Left ventricle myocardium inferior (tissue), 1 donor: ENCODE data around the gene CACNG3. TPM values are rescaled to one million over a fixed set of nuclear protein-coding genes. Genes with fewer than 3 reads are reported as not detected.
"Not testable (repeated sequence)": the region's sequence is repeated elsewhere in the genome, so short reads cannot be mapped to it uniquely, and the experiment has no call there.

Source experiments
- DNase-seq: peaks from one replicate; pipeline ENCODE4 v3.0.0-alpha.2; 2020
- H3K27ac ChIP-seq: fragments of 200-600 bp; replicated peaks from 2 replicates; pipeline ENCODE4 v1.8.0; 2021
- H3K27me3 ChIP-seq: fragments of 200-600 bp; 2 replicates; pipeline ENCODE4 v1.8.0; 2021; ENCODE audit warnings: low read depth
- H3K36me3 ChIP-seq: fragments of 200-600 bp; 2 replicates; pipeline ENCODE4 v1.8.0; 2021
- H3K4me1 ChIP-seq: fragments of 200-600 bp; 2 replicates; pipeline ENCODE4 v1.8.0; 2021
- H3K4me3 ChIP-seq: fragments of 200-600 bp; 2 replicates; pipeline ENCODE4 v1.8.0; 2021; ENCODE audit warnings: mild to moderate bottlenecking, moderate library complexity
- H3K9me3 ChIP-seq: fragments of 200-600 bp; replicated peaks from 2 replicates; pipeline ENCODE4 v1.8.0; 2021
- intact Hi-C: fragments of 100-400 bp; cut with micrococcal nuclease; formaldehyde crosslinking; loops from one replicate; pipeline ENCODE4 v1.11.0; 2022
- total RNA-seq: library from RNA; stranded (reverse); fragmentation: NEBNext Ultra II Directional; extraction: Animal tissue kit (Norgen Biotek cat#: 25700); gene quantifications from one replicate; pipeline ENCODE4 v1.2.1, GENCODE V29; 2021
- TF ChIP-seq, protein P1 (sequence below): fragments of 200-600 bp; IDR thresholded peaks from 2 replicates; pipeline ENCODE4 v1.8.0; 2021; ENCODE audit warnings: antibody characterized with exemption, mild to moderate bottlenecking, borderline replicate concordance
- donor health status: DM: no; HTN: yes; CAD: no; lungs with severe emphysema.

The CACNG3 gene
- total RNA-seq, 1 donor from 2014 or later: not detected

DNA sequence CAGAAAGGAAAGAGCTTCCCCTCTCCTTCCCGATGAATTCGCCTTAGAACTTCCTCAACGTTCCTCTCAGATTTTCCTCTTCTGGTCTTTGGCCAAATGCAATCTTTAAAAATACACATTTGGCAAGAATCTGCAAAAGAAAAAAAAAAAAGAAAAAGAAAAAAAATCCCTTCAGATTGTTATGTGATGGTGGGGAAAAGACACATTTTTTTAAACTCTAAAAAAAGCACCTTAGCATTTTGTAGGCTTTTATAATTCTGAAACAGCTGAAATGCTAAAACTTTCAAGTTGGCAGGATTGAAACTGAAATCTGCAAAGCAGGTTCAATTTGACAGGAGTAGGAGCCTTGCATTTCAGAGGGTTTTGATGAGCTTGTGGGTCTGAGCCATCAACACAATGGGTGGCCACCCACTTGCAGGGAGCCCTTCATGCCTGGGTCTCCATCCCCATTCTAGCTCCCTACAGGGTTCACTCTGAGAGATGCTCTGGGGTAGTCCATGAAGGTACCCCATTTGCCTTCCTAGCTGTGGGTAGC is 33.1 kb downstream of the CACNG3 start:
- no peak for DNase-seq
- H3K36me3 ChIP-seq: no peaks in the 10 kb centered on the region
- H3K4me1 ChIP-seq: no peaks in the 10 kb centered on the region
- H3K4me3 ChIP-seq: no peak overlapping the region
- peaks cover 7% of the 10 kb centered on the region for H3K9me3 ChIP-seq
- peaks cover 57% of the 10 kb centered on the region for H3K27me3 ChIP-seq
- no peak overlapping the region for H3K27ac ChIP-seq
- TF ChIP-seq, protein P1, sequence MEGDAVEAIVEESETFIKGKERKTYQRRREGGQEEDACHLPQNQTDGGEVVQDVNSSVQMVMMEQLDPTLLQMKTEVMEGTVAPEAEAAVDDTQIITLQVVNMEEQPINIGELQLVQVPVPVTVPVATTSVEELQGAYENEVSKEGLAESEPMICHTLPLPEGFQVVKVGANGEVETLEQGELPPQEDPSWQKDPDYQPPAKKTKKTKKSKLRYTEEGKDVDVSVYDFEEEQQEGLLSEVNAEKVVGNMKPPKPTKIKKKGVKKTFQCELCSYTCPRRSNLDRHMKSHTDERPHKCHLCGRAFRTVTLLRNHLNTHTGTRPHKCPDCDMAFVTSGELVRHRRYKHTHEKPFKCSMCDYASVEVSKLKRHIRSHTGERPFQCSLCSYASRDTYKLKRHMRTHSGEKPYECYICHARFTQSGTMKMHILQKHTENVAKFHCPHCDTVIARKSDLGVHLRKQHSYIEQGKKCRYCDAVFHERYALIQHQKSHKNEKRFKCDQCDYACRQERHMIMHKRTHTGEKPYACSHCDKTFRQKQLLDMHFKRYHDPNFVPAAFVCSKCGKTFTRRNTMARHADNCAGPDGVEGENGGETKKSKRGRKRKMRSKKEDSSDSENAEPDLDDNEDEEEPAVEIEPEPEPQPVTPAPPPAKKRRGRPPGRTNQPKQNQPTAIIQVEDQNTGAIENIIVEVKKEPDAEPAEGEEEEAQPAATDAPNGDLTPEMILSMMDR: no peak
- intact Hi-C loops: no loop called here

DNA sequence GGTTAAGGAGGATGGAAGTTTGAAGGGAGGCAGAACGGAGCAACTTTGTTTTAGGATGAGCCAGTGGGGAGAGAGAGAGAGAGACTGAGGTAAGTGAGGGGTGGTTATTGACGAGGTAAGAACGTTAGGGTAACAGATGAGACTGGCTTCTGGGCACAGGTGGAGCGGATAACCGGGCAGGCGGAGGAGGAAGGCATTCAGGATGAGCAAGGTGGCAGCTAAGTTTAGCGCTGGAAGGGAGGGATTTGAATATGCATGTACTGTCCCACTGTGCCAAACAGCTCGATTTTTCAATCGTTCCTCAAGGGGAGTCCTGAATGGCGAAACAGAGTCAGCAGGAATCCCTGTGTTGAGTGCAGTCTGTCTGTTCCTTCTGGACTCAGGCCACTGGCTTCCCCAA is 35.8 kb downstream of the CACNG3 start:
- H3K27ac ChIP-seq: no peak overlapping the region
- DNase-seq: no peak
- TF ChIP-seq, protein P1: no peak
- H3K4me1 ChIP-seq: no peaks in the 10 kb centered on the region
- H3K27me3 ChIP-seq: peaks cover 70% of the 10 kb centered on the region
- intact Hi-C loops: no loop called here
- no peaks in the 10 kb centered on the region for H3K36me3 ChIP-seq
- peaks cover 7% of the 10 kb centered on the region for H3K9me3 ChIP-seq
- H3K4me3 ChIP-seq: no peak overlapping the region

DNA sequence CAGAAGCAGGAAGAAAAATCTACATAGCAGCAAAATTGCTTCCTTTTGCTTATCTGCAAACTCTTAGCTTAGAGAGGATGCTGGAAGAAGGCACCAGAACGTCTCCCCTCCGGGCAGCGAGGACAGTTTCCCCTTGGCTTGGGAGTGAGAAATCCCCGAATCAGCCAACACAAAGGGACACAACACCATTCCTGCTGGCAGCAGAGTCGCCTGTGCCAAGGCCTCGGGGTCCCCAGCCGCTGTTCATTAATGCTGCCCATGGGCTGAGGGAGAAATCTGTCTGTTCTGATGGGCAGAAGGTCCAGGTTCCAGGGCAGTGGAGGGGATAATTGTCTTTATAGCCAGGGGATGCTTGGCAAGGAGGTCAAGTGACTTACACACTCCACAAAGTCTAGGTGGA is 38.0 kb downstream of the CACNG3 start:
- TF ChIP-seq, protein P1: no peak
- H3K9me3 ChIP-seq: peaks cover 7% of the 10 kb centered on the region
- no peak overlapping the region for H3K27ac ChIP-seq
- intact Hi-C loops: no loop called here
- H3K4me1 ChIP-seq: no peaks in the 10 kb centered on the region
- no peak overlapping the region for H3K4me3 ChIP-seq
- peaks cover 78% of the 10 kb centered on the region for H3K27me3 ChIP-seq
- no peak for DNase-seq
- no peaks in the 10 kb centered on the region for H3K36me3 ChIP-seq

DNA sequence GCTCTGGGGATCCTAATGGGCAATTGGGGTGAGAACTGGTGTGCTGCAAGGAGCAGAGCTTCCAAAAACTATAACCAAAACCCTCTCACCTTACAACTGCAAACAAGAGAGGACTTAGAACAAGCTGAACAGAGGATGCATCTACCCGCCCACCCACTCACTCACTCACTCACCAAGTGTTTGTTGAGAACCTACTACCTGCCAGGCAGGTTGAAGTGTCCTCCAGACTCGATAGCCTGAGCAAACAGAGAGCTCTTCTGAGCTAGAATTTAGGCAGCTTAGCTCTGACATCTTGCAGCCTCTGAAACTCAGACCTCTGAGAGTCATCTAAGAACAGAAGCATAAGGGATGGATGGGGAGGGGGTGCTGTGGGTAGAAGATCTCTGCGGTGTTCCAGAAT is 41.2 kb downstream of the CACNG3 start:
- Histone ChIP-seq H3K27ac (no peak overlapping the region), H3K36me3 (no peaks in the 10 kb centered on the region), H3K4me3 (no peak overlapping the region), H3K27me3 (peaks cover 73% of the 10 kb centered on the region), H3K9me3 (no peaks in the 10 kb centered on the region), H3K4me1 (no peaks in the 10 kb centered on the region)
- intact Hi-C loops: no loop called here
- DNase-seq: no peak
- TF ChIP-seq, protein P1: no peak

DNA sequence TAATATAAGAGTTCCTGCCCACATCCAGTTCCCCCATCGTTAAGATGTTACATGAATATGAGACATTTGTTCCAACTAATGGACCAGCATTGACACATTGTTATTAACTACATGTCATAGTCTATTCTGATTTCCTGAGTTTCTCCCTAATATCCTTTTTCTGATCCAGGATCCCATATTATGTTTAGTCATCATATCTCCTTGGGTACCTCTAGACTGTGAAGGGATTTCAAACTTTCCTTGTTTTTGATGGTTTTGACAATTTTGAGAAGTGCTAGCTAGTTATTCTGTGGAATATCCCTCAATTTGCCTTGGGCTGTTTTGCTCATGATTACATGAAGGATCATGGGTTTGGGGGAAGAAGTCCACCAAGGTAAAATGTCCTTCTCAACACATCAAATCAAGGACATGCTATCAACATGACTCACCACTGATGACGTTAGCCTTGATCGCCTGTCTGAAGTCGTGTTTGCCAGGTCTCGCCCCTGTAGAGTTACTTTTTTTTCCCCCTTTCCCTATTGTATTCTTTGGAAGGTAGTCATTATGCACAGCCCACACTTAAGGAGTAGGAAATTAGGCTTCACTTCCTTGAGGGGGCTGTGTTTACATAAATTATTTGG is 42.5 kb downstream of the CACNG3 start:
- no peak overlapping the region for H3K27ac ChIP-seq
- intact Hi-C loops: no loop called here
- peaks cover 72% of the 10 kb centered on the region for H3K27me3 ChIP-seq
- H3K4me1 ChIP-seq: no peaks in the 10 kb centered on the region
- no peaks in the 10 kb centered on the region for H3K9me3 ChIP-seq
- no peaks in the 10 kb centered on the region for H3K36me3 ChIP-seq
- H3K4me3 ChIP-seq: no peak overlapping the region
- TF ChIP-seq, protein P1: no peak
- no peak for DNase-seq

DNA sequence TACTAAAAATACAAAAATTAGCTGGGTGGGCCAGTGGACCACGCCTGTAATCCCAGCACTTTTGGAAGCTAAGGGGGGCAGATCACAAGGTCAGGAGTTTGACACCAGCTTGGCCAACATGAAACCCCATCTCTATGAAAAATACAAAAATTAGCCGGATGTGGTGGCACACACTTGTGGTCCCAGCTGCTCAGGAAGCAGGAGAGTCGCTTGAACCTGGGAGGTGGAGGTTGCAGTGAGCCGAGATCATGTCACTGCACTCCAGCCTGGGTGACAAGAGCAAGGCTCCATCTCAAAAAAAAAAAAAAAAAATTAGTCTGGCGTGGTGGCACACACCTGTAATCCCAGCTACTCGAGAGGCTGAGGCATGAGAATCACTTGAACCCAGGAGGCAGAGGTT is 44.6 kb downstream of the CACNG3 start:
- intact Hi-C loops: not testable (repeated sequence)

More for the DNA sequence above, 44.6 kb downstream of the CACNG3 start:
- H3K27ac ChIP-seq, H3K4me3 ChIP-seq, H3K9me3 ChIP-seq, H3K4me1 ChIP-seq, H3K36me3 ChIP-seq, DNase-seq: not testable (repeated sequence)
- H3K27me3 ChIP-seq: peaks cover 66% of the 10 kb centered on the region
